Mesenchymal stem cell (in vitro differentiated cells and primary cell): ENCODE data around the gene KRTAP12-4.
"Not testable (repeated sequence)": the region's sequence is repeated elsewhere in the genome, so short reads cannot be mapped to it uniquely, and the experiment has no call there.

Source experiments
- DNase-seq: peaks from one replicate; pipeline ENCODE4 v3.0.0-alpha.2; 2013
- H2AFZ ChIP-seq: one replicate; pipeline ENCODE4 v1.6.1; 2013; ENCODE audit warnings: low read depth, mild to moderate bottlenecking, control low read depth, inconsistent platforms, low read length, moderate library complexity
- H2AK5ac ChIP-seq: 2 replicates; pipeline ENCODE4 v1.6.1; 2013; ENCODE audit warnings: low read length, moderate library complexity, mild to moderate bottlenecking, inconsistent platforms; ENCODE audit not compliant: severe bottlenecking
- H2BK120ac ChIP-seq: one replicate; pipeline ENCODE4 v1.6.1; 2013; ENCODE audit warnings: low read depth, mild to moderate bottlenecking, inconsistent platforms, low read length, moderate library complexity
- H2BK12ac ChIP-seq, 2 experiments: one replicate each; pipeline ENCODE4 v1.6.1; 2013; ENCODE audit warnings: inconsistent platforms in 2 of 2, low read length in 2 of 2, mild to moderate bottlenecking in 2 of 2, moderate library complexity in 2 of 2, control low read depth in 1 of 2
- H2BK15ac ChIP-seq: one replicate; pipeline ENCODE4 v1.6.1; 2013; ENCODE audit warnings: mild to moderate bottlenecking, low read depth, inconsistent platforms; ENCODE audit not compliant: poor library complexity, severe bottlenecking
- H2BK5ac ChIP-seq: 2 replicates; pipeline ENCODE4 v1.6.1; 2013; ENCODE audit warnings: low read depth, mild to moderate bottlenecking, low read length, control low read depth, inconsistent platforms; ENCODE audit not compliant: poor library complexity, severe bottlenecking
- H3K14ac ChIP-seq, 2 experiments: one replicate each; pipeline ENCODE4 v1.6.1; 2013; ENCODE audit warnings: inconsistent platforms in 2 of 2, low read length in 2 of 2, control low read depth in 1 of 2, mild to moderate bottlenecking in 1 of 2, moderate library complexity in 1 of 2
- H3K18ac ChIP-seq, 2 experiments: one replicate each; pipeline ENCODE4 v1.6.1; 2013; ENCODE audit warnings: inconsistent platforms in 2 of 2, low read length in 2 of 2, control low read depth in 1 of 2, low read depth in 1 of 2, mild to moderate bottlenecking in 1 of 2
- H3K23ac ChIP-seq, 2 experiments: one replicate each; pipeline ENCODE4 v1.6.1; 2013; ENCODE audit warnings: inconsistent platforms in 2 of 2, low read length in 2 of 2, mild to moderate bottlenecking in 2 of 2, moderate library complexity in 2 of 2, control low read depth in 1 of 2
- H3K27ac ChIP-seq: 2 replicates; pipeline ENCODE4 v1.5.1; 2013; ENCODE audit warnings: mild to moderate bottlenecking, moderate library complexity, low read length, control low read depth, inconsistent platforms; ENCODE audit not compliant: poor library complexity, severe bottlenecking
- H3K27me3 ChIP-seq, 2 experiments: 2 replicates each; pipeline versions ENCODE4 v1.6.1 to v1.7.0; 2013; ENCODE audit warnings: low read length in 2 of 2, mild to moderate bottlenecking in 2 of 2, moderate library complexity in 2 of 2, control low read depth in 1 of 2, inconsistent platforms in 1 of 2; ENCODE audit not compliant: control insufficient read depth in 1 of 2, insufficient read depth in 1 of 2
- H3K36me3 ChIP-seq, 2 experiments: 2 replicates each; pipeline versions ENCODE4 v1.6.1 to v1.7.0; 2013; ENCODE audit warnings: low read length in 2 of 2, control low read depth in 1 of 2, inconsistent platforms in 1 of 2, low read depth in 1 of 2, mild to moderate bottlenecking in 1 of 2; ENCODE audit not compliant: insufficient read depth in 2 of 2, control insufficient read depth in 1 of 2
- H3K4ac ChIP-seq, 2 experiments: one replicate each; pipeline ENCODE4 v1.6.1; 2013; ENCODE audit warnings: inconsistent platforms in 2 of 2, low read length in 2 of 2, mild to moderate bottlenecking in 2 of 2, moderate library complexity in 2 of 2, control low read depth in 1 of 2, low read depth in 1 of 2
- H3K4me1 ChIP-seq: 2 replicates; pipeline ENCODE4 v1.6.1; 2013; ENCODE audit warnings: low read depth, low read length, control low read depth; ENCODE audit not compliant: control insufficient read depth, insufficient read depth
- H3K4me2 ChIP-seq: 2 replicates; pipeline ENCODE4 v1.6.1; 2013; ENCODE audit warnings: low read length, mild to moderate bottlenecking, inconsistent platforms; ENCODE audit not compliant: poor library complexity, severe bottlenecking
- H3K4me3 ChIP-seq, 2 experiments: 2 replicates each; pipeline versions ENCODE4 v1.5.1 to v1.7.0; 2013; ENCODE audit warnings: low read length in 2 of 2, mild to moderate bottlenecking in 2 of 2, control low read depth in 1 of 2, low read depth in 1 of 2; ENCODE audit not compliant: insufficient read depth in 1 of 2
- H3K79me1 ChIP-seq: replicated peaks from 2 replicates; pipeline ENCODE4 v1.6.1; 2013; ENCODE audit warnings: mild to moderate bottlenecking, control low read depth, low read length, inconsistent platforms; ENCODE audit not compliant: poor library complexity, severe bottlenecking
- H3K9ac ChIP-seq: 2 replicates; pipeline ENCODE4 v1.7.0; 2013; ENCODE audit warnings: mild to moderate bottlenecking, low read length, moderate library complexity
- H3K9me3 ChIP-seq: 2 replicates; pipeline ENCODE4 v1.7.0; 2013; ENCODE audit warnings: mild to moderate bottlenecking, low read length; ENCODE audit not compliant: control insufficient read depth
- H4K8ac ChIP-seq: one replicate; pipeline ENCODE4 v1.6.1; 2013; ENCODE audit warnings: inconsistent platforms, mild to moderate bottlenecking, low read length, moderate library complexity
- H4K91ac ChIP-seq: one replicate; pipeline ENCODE4 v1.6.1; 2013; ENCODE audit warnings: mild to moderate bottlenecking, low read length, inconsistent platforms
- WGBS: methylation state at CpG from one replicate; pipeline ENCODE4 v1.1.7; 2013; ENCODE audit warnings: mixed read lengths; 5-methylcytosine and 5-hydroxymethylcytosine counted together

The KRTAP12-4 gene

GRCh38 chr21:44664691-44665090 lies 10.2 kb upstream of the KRTAP12-4 start:
- 82% methylated on average over 5 of the region's 5 CpGs for WGBS
- no peaks in the 10 kb centered on the region for H3K27me3 ChIP-seq
- H3K79me1 ChIP-seq = no peaks in the 10 kb centered on the region
- H3K4me1 ChIP-seq = no peaks in the 10 kb centered on the region
- no peak overlapping the region for H4K8ac ChIP-seq
- no peak overlapping the region for H3K23ac ChIP-seq
- H3K9me3 ChIP-seq = peaks cover 25% of the 10 kb centered on the region
- H2BK12ac ChIP-seq = no peak overlapping the region
- H2BK120ac ChIP-seq = no peak overlapping the region
- no peak overlapping the region for H2BK5ac ChIP-seq
- H3K4ac ChIP-seq = no peak overlapping the region
- no peak overlapping the region for H3K27ac ChIP-seq
- H3K14ac ChIP-seq = no peak overlapping the region
- H3K18ac ChIP-seq = no peak overlapping the region
- H3K36me3 ChIP-seq = no peaks in the 10 kb centered on the region
- no peak overlapping the region for H2AK5ac ChIP-seq
- H2BK15ac ChIP-seq = no peak overlapping the region
- no peak overlapping the region for H3K9ac ChIP-seq
- H3K4me2 ChIP-seq = no peak overlapping the region
- H3K4me3 ChIP-seq = no peak overlapping the region
- H4K91ac ChIP-seq = no peak overlapping the region
- no peak overlapping the region for H2AFZ ChIP-seq
- DNase-seq = no peak

- H2BK12ac ChIP-seq, H2BK120ac ChIP-seq, H2BK15ac ChIP-seq, H3K79me1 ChIP-seq, H3K14ac ChIP-seq, H3K27ac ChIP-seq, H3K23ac ChIP-seq, H3K4me1 ChIP-seq, H4K8ac ChIP-seq, H3K9ac ChIP-seq, DNase-seq, H3K4me3 ChIP-seq, H3K18ac ChIP-seq, H4K91ac ChIP-seq, H2BK5ac ChIP-seq, H2AK5ac ChIP-seq, H3K36me3 ChIP-seq, H3K4ac ChIP-seq, H2AFZ ChIP-seq, H3K27me3 ChIP-seq, H3K4me2 ChIP-seq: not testable (repeated sequence)
- 57% methylated on average over 4 of the region's 7 CpGs for WGBS
- peaks cover 13% of the 10 kb centered on the region for H3K9me3 ChIP-seq
Measured at GRCh38 chr21:44661567-44661966, 7.1 kb upstream of the KRTAP12-4 start.

- 66% methylated on average over 9 of the region's 11 CpGs for WGBS
- Histone ChIP-seq H2BK12ac (no peak overlapping the region), H2BK15ac (no peak overlapping the region), H3K4me3 (no peak overlapping the region), H3K4me2 (no peak overlapping the region), H3K23ac (no peak overlapping the region), H3K27me3 (no peaks in the 10 kb centered on the region), H4K8ac (no peak overlapping the region), H4K91ac (peak overlapping the region; percentile 15), H3K14ac (no peak overlapping the region), H2AFZ (no peak overlapping the region), H3K79me1 (no peaks in the 10 kb centered on the region), H2BK120ac (no peak overlapping the region), H2AK5ac (no peak overlapping the region), H3K4ac (no peak overlapping the region), H3K4me1 (peaks cover 2% of the 10 kb centered on the region), H3K9me3 (peaks cover 14% of the 10 kb centered on the region), H3K18ac (no peak overlapping the region), H2BK5ac (no peak overlapping the region), H3K27ac (no peak overlapping the region), H3K9ac (no peak overlapping the region), H3K36me3 (no peaks in the 10 kb centered on the region)
- DNase-seq = no peak
Measured at GRCh38 chr21:44658913-44659595, 4.6 kb upstream of the KRTAP12-4 start.

GRCh38 chr21:44658541-44658910 lies 4.1 kb upstream of the KRTAP12-4 start:
- Histone ChIP-seq H2BK5ac (no peak overlapping the region), H3K4me3 (no peak overlapping the region), H3K18ac (no peak overlapping the region), H4K91ac (no peak overlapping the region), H2BK120ac (no peak overlapping the region), H3K4me1 (peaks cover 2% of the 10 kb centered on the region), H3K14ac (no peak overlapping the region), H3K4ac (no peak overlapping the region), H2AK5ac (no peak overlapping the region), H3K23ac (no peak overlapping the region), H2AFZ (no peak overlapping the region), H3K9me3 (peaks cover 14% of the 10 kb centered on the region), H2BK12ac (no peak overlapping the region), H3K79me1 (no peaks in the 10 kb centered on the region), H3K4me2 (no peak overlapping the region), H4K8ac (no peak overlapping the region), H3K27me3 (no peaks in the 10 kb centered on the region), H3K36me3 (no peaks in the 10 kb centered on the region), H3K27ac (no peak overlapping the region), H3K9ac (no peak overlapping the region), H2BK15ac (no peak overlapping the region)
- 78% methylated on average over 4 of the region's 5 CpGs for WGBS
- no peak for DNase-seq
